Upper lobe of left lung (tissue), 4 donors: Measurements from ENCODE around the gene LRP4.

Source experiments
- CTCF ChIP-seq, 6 experiments: fragments of 450-650 bp in 4 of 6; fragments of 200-600 bp in 2 of 6; sonication (generic) in 2 of 6; IDR thresholded peaks; one replicate each; pipeline ENCODE4 v1.5.1; 2016 to 2019; ENCODE audit warnings: antibody characterized with exemption in 6 of 6
- POLR2A ChIP-seq, 4 donors: fragments of 450-650 bp; IDR thresholded peaks; one replicate each; pipeline ENCODE4 v1.5.1; 2016 to 2017; ENCODE audit warnings: antibody characterized with exemption in 4 of 4, mild to moderate bottlenecking in 2 of 4

- TF ChIP-seq POLR2A (IDR thresholded peaks at IDR 0.05) (peak in 1 of 4 donors; percentile 10), CTCF (IDR thresholded peaks at IDR 0.05) (peak in 3 of 6 experiments; percentile 13 to 46 (median 29))
Observed at GRCh38 chr11:46826310-46827044, 91.9 kb downstream of the LRP4 start.
